ENCODE measurements around the gene CDRT15.

GRCh38 chr17:14200354-14200753, 36.3 kb downstream of the CDRT15 start:
- TF ChIP-seq POLR2A (IDR thresholded peaks at IDR 0.05) (no peak), EP300 (IDR thresholded peaks at IDR 0.05) (no peak)
- TF ChIP-seq, protein P1, sequence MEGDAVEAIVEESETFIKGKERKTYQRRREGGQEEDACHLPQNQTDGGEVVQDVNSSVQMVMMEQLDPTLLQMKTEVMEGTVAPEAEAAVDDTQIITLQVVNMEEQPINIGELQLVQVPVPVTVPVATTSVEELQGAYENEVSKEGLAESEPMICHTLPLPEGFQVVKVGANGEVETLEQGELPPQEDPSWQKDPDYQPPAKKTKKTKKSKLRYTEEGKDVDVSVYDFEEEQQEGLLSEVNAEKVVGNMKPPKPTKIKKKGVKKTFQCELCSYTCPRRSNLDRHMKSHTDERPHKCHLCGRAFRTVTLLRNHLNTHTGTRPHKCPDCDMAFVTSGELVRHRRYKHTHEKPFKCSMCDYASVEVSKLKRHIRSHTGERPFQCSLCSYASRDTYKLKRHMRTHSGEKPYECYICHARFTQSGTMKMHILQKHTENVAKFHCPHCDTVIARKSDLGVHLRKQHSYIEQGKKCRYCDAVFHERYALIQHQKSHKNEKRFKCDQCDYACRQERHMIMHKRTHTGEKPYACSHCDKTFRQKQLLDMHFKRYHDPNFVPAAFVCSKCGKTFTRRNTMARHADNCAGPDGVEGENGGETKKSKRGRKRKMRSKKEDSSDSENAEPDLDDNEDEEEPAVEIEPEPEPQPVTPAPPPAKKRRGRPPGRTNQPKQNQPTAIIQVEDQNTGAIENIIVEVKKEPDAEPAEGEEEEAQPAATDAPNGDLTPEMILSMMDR (IDR thresholded peaks at IDR 0.05) = no peak

All from ovary (tissue), 3 donors.